Prostate gland (tissue), 2 donors: ENCODE data around the gene PEF1.

Experiments used
- POLR2A ChIP-seq: fragments of 450-650 bp; IDR thresholded peaks from one replicate; pipeline ENCODE4 v1.6.1; 2016; ENCODE audit warnings: antibody characterized with exemption, mild to moderate bottlenecking
- TF ChIP-seq, protein P1 (sequence below), 4 experiments: fragments of 200-600 bp in 2 of 4; fragments of 450-650 bp in 2 of 4; sonication (generic) in 2 of 4; IDR thresholded peaks; 1 replicate in 3 of 4; 2 replicates in 1 of 4; pipeline ENCODE4 v1.5.1; 2016 to 2019; ENCODE audit warnings: antibody characterized with exemption in 4 of 4, mild to moderate bottlenecking in 2 of 4, moderate library complexity in 2 of 4

DNA sequence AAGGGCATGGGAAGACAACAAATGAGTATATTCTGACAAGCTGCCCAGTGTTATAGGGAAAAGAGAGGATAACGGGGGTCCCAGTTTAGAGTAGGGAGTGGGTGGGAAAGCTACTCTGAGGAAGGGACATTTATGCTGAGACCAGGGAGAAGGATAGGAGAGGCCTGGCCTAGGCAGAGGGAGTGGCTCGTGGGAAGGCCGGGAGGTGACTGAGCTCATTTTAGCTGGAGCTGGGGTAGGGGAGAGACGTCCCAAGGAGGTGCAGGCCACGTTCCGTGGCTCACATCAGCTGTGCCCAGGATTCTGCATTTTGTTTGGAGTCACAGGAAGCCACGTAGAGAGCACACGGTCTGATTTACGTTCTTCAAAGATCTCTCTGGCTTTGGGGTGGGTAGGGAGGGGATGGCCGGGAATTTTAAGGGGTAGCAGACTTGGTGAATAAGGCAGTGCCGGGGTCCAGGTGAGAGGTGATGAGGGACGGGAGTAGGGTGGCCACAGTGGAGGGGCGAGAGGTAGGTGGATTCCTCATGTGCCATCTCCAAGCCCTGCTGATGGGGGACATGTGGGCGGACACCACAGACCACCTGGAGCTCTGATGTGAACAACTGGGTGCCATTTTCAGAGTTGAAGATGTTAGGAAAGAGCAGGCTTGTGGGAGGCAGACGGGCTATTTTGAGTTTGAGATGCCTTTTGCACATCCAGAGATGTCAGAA, 63.6 kb downstream of the PEF1 start:
- TF ChIP-seq, protein P1, sequence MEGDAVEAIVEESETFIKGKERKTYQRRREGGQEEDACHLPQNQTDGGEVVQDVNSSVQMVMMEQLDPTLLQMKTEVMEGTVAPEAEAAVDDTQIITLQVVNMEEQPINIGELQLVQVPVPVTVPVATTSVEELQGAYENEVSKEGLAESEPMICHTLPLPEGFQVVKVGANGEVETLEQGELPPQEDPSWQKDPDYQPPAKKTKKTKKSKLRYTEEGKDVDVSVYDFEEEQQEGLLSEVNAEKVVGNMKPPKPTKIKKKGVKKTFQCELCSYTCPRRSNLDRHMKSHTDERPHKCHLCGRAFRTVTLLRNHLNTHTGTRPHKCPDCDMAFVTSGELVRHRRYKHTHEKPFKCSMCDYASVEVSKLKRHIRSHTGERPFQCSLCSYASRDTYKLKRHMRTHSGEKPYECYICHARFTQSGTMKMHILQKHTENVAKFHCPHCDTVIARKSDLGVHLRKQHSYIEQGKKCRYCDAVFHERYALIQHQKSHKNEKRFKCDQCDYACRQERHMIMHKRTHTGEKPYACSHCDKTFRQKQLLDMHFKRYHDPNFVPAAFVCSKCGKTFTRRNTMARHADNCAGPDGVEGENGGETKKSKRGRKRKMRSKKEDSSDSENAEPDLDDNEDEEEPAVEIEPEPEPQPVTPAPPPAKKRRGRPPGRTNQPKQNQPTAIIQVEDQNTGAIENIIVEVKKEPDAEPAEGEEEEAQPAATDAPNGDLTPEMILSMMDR (IDR thresholded peaks at IDR 0.05), result no peak
- no peak for TF ChIP-seq POLR2A
